GM23338 (cell line): ENCODE measurements around the gene NFKBIZ. TPM values are rescaled to one million over a fixed set of nuclear protein-coding genes. Genes with fewer than 3 reads are reported as not detected.

Experiments
- ATAC-seq: fragments of 200-7000 bp; cut with Tn5 transposase; 3 replicates; pipeline ENCODE4 v1.9.1; 2020
- DNase-seq: peaks from one replicate; pipeline ENCODE4 v3.0.0-alpha.2; 2015; ENCODE audit warnings: low spot score
- H2AFZ ChIP-seq: fragments of 200-600 bp; sonication (generic); 2 replicates; pipeline ENCODE4 v1.8.0; 2016; ENCODE audit warnings: antibody characterized with exemption, mild to moderate bottlenecking, moderate library complexity
- H3F3A ChIP-seq: fragments of 200-600 bp; sonication (generic); replicated peaks from 2 replicates; pipeline ENCODE4 v1.8.0; 2017; ENCODE audit warnings: antibody characterized with exemption, mixed run types, low read depth
- H3K27ac ChIP-seq: fragments of 200-600 bp; sonication (generic); 2 replicates; pipeline ENCODE4 v1.6.1; 2016; ENCODE audit warnings: low read depth
- H3K27me3 ChIP-seq: fragments of 200-600 bp; sonication (generic); 2 replicates; pipeline ENCODE4 v1.8.0; 2016; ENCODE audit warnings: mild to moderate bottlenecking, mixed run types, moderate library complexity; ENCODE audit not compliant: insufficient read depth
- H3K36me3 ChIP-seq: fragments of 200-600 bp; sonication (generic); 2 replicates; pipeline ENCODE4 v1.8.0; 2016; ENCODE audit warnings: mild to moderate bottlenecking; ENCODE audit not compliant: insufficient read depth
- H3K4me1 ChIP-seq: fragments of 200-600 bp; sonication (generic); 2 replicates; pipeline ENCODE4 v1.8.0; 2016; ENCODE audit warnings: mild to moderate bottlenecking, moderate library complexity; ENCODE audit not compliant: insufficient read depth
- H3K4me2 ChIP-seq: fragments of 200-600 bp; sonication (generic); 2 replicates; pipeline ENCODE4 v1.7.1; 2017; ENCODE audit warnings: mixed run types
- H3K4me3 ChIP-seq: fragments of 200-600 bp; sonication (generic); 2 replicates; pipeline ENCODE4 v1.6.1; 2016; ENCODE audit warnings: mixed run types
- H3K79me2 ChIP-seq: fragments of 200-600 bp; sonication (generic); replicated peaks from 2 replicates; pipeline ENCODE4 v1.8.0; 2017; ENCODE audit warnings: mild to moderate bottlenecking; ENCODE audit not compliant: insufficient read depth
- H3K9me2 ChIP-seq: fragments of 200-600 bp; sonication (generic); 2 replicates; pipeline ENCODE4 v1.8.0; 2017; ENCODE audit not compliant: insufficient read depth
- H4K20me1 ChIP-seq: fragments of 200-600 bp; sonication (generic); replicated peaks from 2 replicates; pipeline ENCODE4 v1.8.0; 2017; ENCODE audit warnings: mild to moderate bottlenecking; ENCODE audit not compliant: insufficient read depth
- H3K27ac Mint-ChIP-seq: 2 replicates; pipeline ENCODE4 v1.8.0; 2020; ENCODE audit warnings: inconsistent platforms, mild to moderate bottlenecking, moderate library complexity, mixed read lengths
- H3K27me3 Mint-ChIP-seq: 3 replicates; pipeline ENCODE4 v1.8.0; 2022; ENCODE audit warnings: low read depth, mild to moderate bottlenecking, moderate library complexity, mixed read lengths, inconsistent platforms; ENCODE audit not compliant: insufficient read depth, poor library complexity
- H3K36me3 Mint-ChIP-seq: 3 replicates; pipeline ENCODE4 v1.8.0; 2021; ENCODE audit warnings: low read depth, mild to moderate bottlenecking, inconsistent platforms, moderate library complexity, mixed read lengths
- H3K4me1 Mint-ChIP-seq: 3 replicates; pipeline ENCODE4 v1.8.0; 2020; ENCODE audit warnings: mild to moderate bottlenecking, inconsistent platforms, mixed read lengths
- H3K4me3 Mint-ChIP-seq: 3 replicates; pipeline ENCODE4 v1.8.0; 2021; ENCODE audit warnings: moderate library complexity, mild to moderate bottlenecking, inconsistent platforms, mixed read lengths
- H3K9me3 Mint-ChIP-seq: 3 replicates; pipeline ENCODE4 v1.8.0; 2020; ENCODE audit warnings: moderate library complexity, mild to moderate bottlenecking, inconsistent platforms, mixed read lengths
- CREB1 ChIP-seq: fragments of 250-450 bp; sonication (Bioruptor Pico); IDR thresholded peaks from 2 replicates; pipeline ENCODE4 v1.5.0; 2020; ENCODE audit warnings: low read depth, mild to moderate bottlenecking, moderate library complexity
- CTCF ChIP-seq, 2 experiments: fragments of 200-600 bp in 1 of 2; sonication (generic) in 1 of 2; conservative IDR thresholded peaks; 2 replicates each; pipeline versions ENCODE4 v1.5.1 to v1.6.1; 2016 to 2017; ENCODE audit warnings: antibody characterized with exemption in 2 of 2, low read depth in 2 of 2, mild to moderate bottlenecking in 2 of 2, moderate library complexity in 1 of 2
- EZH2 ChIP-seq: fragments of 200-600 bp; sonication (generic); IDR thresholded peaks from one replicate; pipeline ENCODE4 v1.8.0; 2017; ENCODE audit warnings: antibody characterized with exemption, mild to moderate bottlenecking, low read depth; ENCODE audit not compliant: unreplicated experiment
- EZH2phosphoT487 ChIP-seq: fragments of 200-600 bp; sonication (generic); IDR thresholded peaks from one replicate; pipeline ENCODE4 v1.8.1; 2018; ENCODE audit warnings: antibody characterized with exemption; ENCODE audit not compliant: unreplicated experiment
- JUNB ChIP-seq: IDR thresholded peaks from one replicate; pipeline ENCODE4 v1.6.1; 2016; ENCODE audit warnings: antibody characterized with exemption; ENCODE audit not compliant: unreplicated experiment
- NANOG ChIP-seq: IDR thresholded peaks from 2 replicates; pipeline ENCODE4 v1.6.1; 2016; ENCODE audit warnings: antibody characterized with exemption, borderline replicate concordance
- POLR2AphosphoS5 ChIP-seq: IDR thresholded peaks from 2 replicates; pipeline ENCODE4 v1.6.1; 2016; ENCODE audit warnings: antibody characterized with exemption, low read depth
- STAT1 ChIP-seq: IDR thresholded peaks from one replicate; pipeline ENCODE4 v1.6.1; 2016; ENCODE audit warnings: antibody characterized with exemption; ENCODE audit not compliant: unreplicated experiment
- ZNF114 ChIP-seq: fragments of 250-450 bp; sonication (Bioruptor Pico); IDR thresholded peaks from 2 replicates; pipeline ENCODE4 v1.5.0; 2020; ENCODE audit warnings: mild to moderate bottlenecking, moderate library complexity
- ZNF331 ChIP-seq: fragments of 250-450 bp; sonication (Bioruptor Pico); IDR thresholded peaks from 2 replicates; pipeline ENCODE4 v1.5.0; 2020; ENCODE audit warnings: low read depth, mild to moderate bottlenecking, moderate library complexity
- ZNF462 ChIP-seq: fragments of 250-450 bp; sonication (Bioruptor Pico); IDR thresholded peaks from 2 replicates; pipeline ENCODE4 v1.5.0; 2020; ENCODE audit warnings: mild to moderate bottlenecking, moderate library complexity
- polyA plus RNA-seq: library from polyadenylated mRNA; unstranded; fragments of >200 nt; fragmentation: Nextera tagmentation; extraction: Ambion mirVana; gene quantifications from 2 replicates; pipeline ENCODE4 v1.2.1, GENCODE V29; 2016
- total RNA-seq: library from RNA; depleted of rRNA; stranded (reverse); fragments of >200 nt; shearing (Covaris generic); gene quantifications from 2 replicates; pipeline ENCODE4 v1.2.3, GENCODE V29; 2014
- TF ChIP-seq, protein P1 (sequence below): IDR thresholded peaks from one replicate; pipeline ENCODE4 v1.6.1; 2018; ENCODE audit warnings: antibody characterized with exemption; ENCODE audit not compliant: unreplicated experiment
- TF ChIP-seq, protein P2 (sequence below): IDR thresholded peaks from 2 replicates; pipeline ENCODE4 v1.6.1; 2016; ENCODE audit warnings: antibody characterized with exemption

Gene NFKBIZ
- total and polyA plus RNA-seq, 2 experiments from 2014 or later, result 14.1 to 18.2 TPM

DNA sequence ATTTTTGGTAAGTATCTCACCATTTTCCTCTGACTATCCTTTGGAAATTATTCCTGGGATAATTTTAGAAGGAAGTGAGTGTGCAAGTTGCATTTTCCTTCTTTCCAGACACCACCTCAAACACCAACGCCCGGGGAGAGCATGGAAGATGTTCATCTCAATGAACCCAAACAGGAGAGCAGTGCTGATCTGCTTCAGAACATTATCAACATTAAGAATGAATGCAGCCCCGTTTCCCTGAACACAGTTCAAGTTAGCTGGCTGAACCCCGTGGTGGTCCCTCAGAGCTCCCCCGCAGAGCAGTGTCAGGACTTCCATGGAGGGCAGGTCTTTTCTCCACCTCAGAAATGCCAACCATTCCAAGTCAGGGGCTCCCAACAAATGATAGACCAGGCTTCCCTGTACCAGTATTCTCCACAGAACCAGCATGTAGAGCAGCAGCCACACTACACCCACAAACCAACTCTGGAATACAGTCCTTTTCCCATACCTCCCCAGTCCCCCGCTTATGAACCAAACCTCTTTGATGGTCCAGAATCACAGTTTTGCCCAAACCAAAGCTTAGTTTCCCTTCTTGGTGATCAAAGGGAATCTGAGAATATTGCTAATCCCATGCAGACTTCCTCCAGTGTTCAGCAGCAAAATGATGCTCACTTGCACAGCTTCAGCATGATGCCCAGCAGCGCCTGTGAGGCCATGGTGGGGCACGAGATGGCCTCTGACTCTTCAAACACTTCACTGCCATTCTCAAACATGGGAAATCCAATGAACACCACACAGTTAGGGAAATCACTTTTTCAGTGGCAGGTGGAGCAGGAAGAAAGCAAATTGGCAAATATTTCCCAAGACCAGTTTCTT, 3.9 kb downstream of the NFKBIZ start:
- Mint-ChIP-seq H3K36me3 (peaks cover 80% of the 10 kb centered on the region), H3K27ac (0 out of 2 replicates have a peak overlapping the region, but pooled peaks have one; percentile 50), H3K4me3 (no peak overlapping the region), H3K4me1 (peaks cover 19% of the 10 kb centered on the region), H3K27me3 (peaks cover 4% of the 10 kb centered on the region), H3K9me3 (no peaks in the 10 kb centered on the region; the same call in 2 of the 3 replicates)
- H3K36me3 ChIP-seq, result peaks cover 61% of the 10 kb centered on the region
- no peak for DNase-seq
- no peaks in the 10 kb centered on the region for H3K9me2 ChIP-seq
- H3K79me2 ChIP-seq, result peaks cover 40% of the 10 kb centered on the region
- no peak overlapping the region for H3K4me2 ChIP-seq
- H2AFZ ChIP-seq, result no peak overlapping the region
- H3K4me3 ChIP-seq, result no peak overlapping the region
- H3F3A ChIP-seq, result 0 out of 2 replicates have a peak, but pooled peaks cover 3% of the 10 kb centered on the region
- ATAC-seq, result no peak
- peaks cover 17% of the 10 kb centered on the region for H3K4me1 ChIP-seq
- H3K27me3 ChIP-seq, result no peaks in the 10 kb centered on the region
- H4K20me1 ChIP-seq, result peaks cover 33% of the 10 kb centered on the region
- no peak for TF ChIP-seq JUNB
- no peak for TF ChIP-seq ZNF462 (CRISPR knock-in tag)
- no peak for TF ChIP-seq EZH2
- no peak for TF ChIP-seq POLR2AphosphoS5
- no peak for TF ChIP-seq CREB1 (CRISPR knock-in tag)
- no peak for TF ChIP-seq CTCF (conservative IDR thresholded peaks at IDR 0.05; ENCODE audit: low read depth in 2 of 2)
- TF ChIP-seq EZH2phosphoT487, result no peak
- TF ChIP-seq STAT1, result no peak
- TF ChIP-seq, protein P1, sequence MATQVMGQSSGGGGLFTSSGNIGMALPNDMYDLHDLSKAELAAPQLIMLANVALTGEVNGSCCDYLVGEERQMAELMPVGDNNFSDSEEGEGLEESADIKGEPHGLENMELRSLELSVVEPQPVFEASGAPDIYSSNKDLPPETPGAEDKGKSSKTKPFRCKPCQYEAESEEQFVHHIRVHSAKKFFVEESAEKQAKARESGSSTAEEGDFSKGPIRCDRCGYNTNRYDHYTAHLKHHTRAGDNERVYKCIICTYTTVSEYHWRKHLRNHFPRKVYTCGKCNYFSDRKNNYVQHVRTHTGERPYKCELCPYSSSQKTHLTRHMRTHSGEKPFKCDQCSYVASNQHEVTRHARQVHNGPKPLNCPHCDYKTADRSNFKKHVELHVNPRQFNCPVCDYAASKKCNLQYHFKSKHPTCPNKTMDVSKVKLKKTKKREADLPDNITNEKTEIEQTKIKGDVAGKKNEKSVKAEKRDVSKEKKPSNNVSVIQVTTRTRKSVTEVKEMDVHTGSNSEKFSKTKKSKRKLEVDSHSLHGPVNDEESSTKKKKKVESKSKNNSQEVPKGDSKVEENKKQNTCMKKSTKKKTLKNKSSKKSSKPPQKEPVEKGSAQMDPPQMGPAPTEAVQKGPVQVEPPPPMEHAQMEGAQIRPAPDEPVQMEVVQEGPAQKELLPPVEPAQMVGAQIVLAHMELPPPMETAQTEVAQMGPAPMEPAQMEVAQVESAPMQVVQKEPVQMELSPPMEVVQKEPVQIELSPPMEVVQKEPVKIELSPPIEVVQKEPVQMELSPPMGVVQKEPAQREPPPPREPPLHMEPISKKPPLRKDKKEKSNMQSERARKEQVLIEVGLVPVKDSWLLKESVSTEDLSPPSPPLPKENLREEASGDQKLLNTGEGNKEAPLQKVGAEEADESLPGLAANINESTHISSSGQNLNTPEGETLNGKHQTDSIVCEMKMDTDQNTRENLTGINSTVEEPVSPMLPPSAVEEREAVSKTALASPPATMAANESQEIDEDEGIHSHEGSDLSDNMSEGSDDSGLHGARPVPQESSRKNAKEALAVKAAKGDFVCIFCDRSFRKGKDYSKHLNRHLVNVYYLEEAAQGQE, result no peak
- TF ChIP-seq, protein P2, sequence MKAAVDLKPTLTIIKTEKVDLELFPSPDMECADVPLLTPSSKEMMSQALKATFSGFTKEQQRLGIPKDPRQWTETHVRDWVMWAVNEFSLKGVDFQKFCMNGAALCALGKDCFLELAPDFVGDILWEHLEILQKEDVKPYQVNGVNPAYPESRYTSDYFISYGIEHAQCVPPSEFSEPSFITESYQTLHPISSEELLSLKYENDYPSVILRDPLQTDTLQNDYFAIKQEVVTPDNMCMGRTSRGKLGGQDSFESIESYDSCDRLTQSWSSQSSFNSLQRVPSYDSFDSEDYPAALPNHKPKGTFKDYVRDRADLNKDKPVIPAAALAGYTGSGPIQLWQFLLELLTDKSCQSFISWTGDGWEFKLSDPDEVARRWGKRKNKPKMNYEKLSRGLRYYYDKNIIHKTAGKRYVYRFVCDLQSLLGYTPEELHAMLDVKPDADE, result no peak
- no peak for TF ChIP-seq ZNF114 (CRISPR knock-in tag)
- no peak for TF ChIP-seq NANOG
- no peak for TF ChIP-seq ZNF331 (CRISPR knock-in tag)
- H3K27ac ChIP-seq, result peak overlapping the region; percentile 36; the same call in 1 of the 2 replicates
